GM12878 (cell line): Measurements from ENCODE around the gene DYNLL2. TPM values are rescaled to one million over a fixed set of nuclear protein-coding genes. Genes with fewer than 3 reads are reported as not detected.

ENCODE experiments used
- ATAC-seq: fragments of 200-7000 bp; cut with Tn5 transposase; 3 replicates; pipeline ENCODE4 v1.9.1; 2020; ENCODE audit warnings: mild to moderate bottlenecking, moderate library complexity
- BruUV-seq: library from RNA; stranded (reverse); fragments of 400-500 nt; replicated peaks from 2 replicates; lab custom pipeline; 2021; lab: Mats Ljungman, UMichigan
- CTCF ChIA-PET: fragments of 300-600 bp; sonication (Branson Sonifier 250); formaldehyde crosslinking; extraction: SDS; loops from one replicate; lab custom pipeline; 2021; ENCODE audit warnings: inconsistent platforms; lab: Yijun Ruan, JAX
- POLR2A ChIA-PET: fragments of 350-600 bp; formaldehyde crosslinking; extraction: SDS; loops from one replicate; lab custom pipeline; 2021; ENCODE audit warnings: inconsistent platforms; lab: Charles Lee
- RAD21 ChIA-PET: fragments of 300-600 bp; sonication (Branson Sonifier 250); formaldehyde crosslinking; loops from one replicate; lab custom pipeline; 2023; ENCODE audit warnings: antibody characterized with exemption; ENCODE audit not compliant: unreplicated experiment; lab: Charles Lee
- SMC1A ChIA-PET: fragments of 300-600 bp; sonication (Branson Sonifier 250); formaldehyde crosslinking; loops from one replicate; lab custom pipeline; 2023; ENCODE audit not compliant: unreplicated experiment, uncharacterized antibody; lab: Charles Lee
- DNase-seq: peaks from one replicate; pipeline ENCODE4 v3.0.0-alpha.2; 2011; ENCODE audit warnings: low read depth, low spot score
- FAIRE-seq: peaks from 3 replicates; lab custom pipeline; 2011; peaks lifted over from hg19 to GRCh38; lab: Jason Lieb, UNC
- H2AFZ ChIP-seq: 2 replicates; pipeline ENCODE4 v1.6.0; 2011; ENCODE audit warnings: low read depth, low read length, control low read depth; ENCODE audit not compliant: control insufficient read depth
- H3K27ac ChIP-seq: 2 replicates; pipeline ENCODE4 v1.5.1; 2011; ENCODE audit warnings: control low read depth; ENCODE audit not compliant: control insufficient read depth, insufficient read depth
- H3K27me3 ChIP-seq, 2 experiments: replicated peaks in 1 of 2; 2 replicates each; pipeline versions ENCODE4 v1.6.0 to v1.6.1; 2011; ENCODE audit warnings: low read length in 1 of 2; ENCODE audit not compliant: control insufficient read depth in 2 of 2, insufficient read depth in 2 of 2
- H3K36me3 ChIP-seq, 2 experiments: 2 replicates each; pipeline ENCODE4 v1.5.1; 2011; ENCODE audit warnings: low read length in 1 of 2; ENCODE audit not compliant: control insufficient read depth in 2 of 2, insufficient read depth in 2 of 2
- H3K4me1 ChIP-seq: 2 replicates; pipeline ENCODE4 v1.6.1; 2011; ENCODE audit warnings: mild to moderate bottlenecking, low read length, moderate library complexity, mixed read lengths; ENCODE audit not compliant: control insufficient read depth, insufficient read depth
- H3K4me2 ChIP-seq: 2 replicates; pipeline ENCODE4 v1.6.0; 2011; ENCODE audit warnings: control low read depth; ENCODE audit not compliant: control insufficient read depth, insufficient read depth
- H3K4me3 ChIP-seq: fragments of 200-600 bp; sonication (generic); 2 replicates; pipeline ENCODE4 v1.5.1; 2016
- H3K79me2 ChIP-seq: 2 replicates; pipeline ENCODE4 v1.6.0; 2011; ENCODE audit warnings: low read length; ENCODE audit not compliant: control insufficient read depth, insufficient read depth
- H3K9ac ChIP-seq: 2 replicates; pipeline ENCODE4 v1.8.0; 2011; ENCODE audit warnings: low read length, control low read depth, mixed read lengths; ENCODE audit not compliant: control insufficient read depth, insufficient read depth
- H3K9me3 ChIP-seq: replicated peaks from 3 replicates; pipeline ENCODE4 v1.5.1; 2011; ENCODE audit warnings: mild to moderate bottlenecking, low read length; ENCODE audit not compliant: control insufficient read depth, insufficient read depth
- H4K20me1 ChIP-seq: 2 replicates; pipeline ENCODE4 v1.6.0; 2011; ENCODE audit not compliant: control insufficient read depth, insufficient read depth
- EED ChIP-seq: sonication (generic); IDR thresholded peaks from 2 replicates; pipeline ENCODE4 v1.6.1; 2016; ENCODE audit warnings: antibody characterized with exemption, low read depth
- EZH2 ChIP-seq: IDR thresholded peaks from 2 replicates; pipeline ENCODE4 v1.6.1; 2012; ENCODE audit warnings: low read depth, mild to moderate bottlenecking, control low read depth, inconsistent platforms, low read length, borderline replicate concordance; ENCODE audit not compliant: control insufficient read depth
- FOS ChIP-seq: IDR thresholded peaks from 3 replicates; pipeline ENCODE4 v1.6.1; 2011; ENCODE audit warnings: borderline replicate concordance; ENCODE audit not compliant: insufficient read length; ENCODE audit errors: extremely low read depth
- MLLT1 ChIP-seq: fragments of 450-650 bp; IDR thresholded peaks from 2 replicates; pipeline ENCODE4 v1.6.1; 2016; ENCODE audit warnings: mild to moderate bottlenecking
- MXI1 ChIP-seq: fragments of 150-350 bp; IDR thresholded peaks from 2 replicates; pipeline ENCODE4 v1.6.1; 2011; ENCODE audit warnings: low read depth, mild to moderate bottlenecking, inconsistent platforms, low read length, improper control_type of control experiment
- SUZ12 ChIP-seq: fragments of 200-600 bp; sonication (generic); IDR thresholded peaks from one replicate; pipeline ENCODE4 v1.6.1; 2018; ENCODE audit warnings: antibody characterized with exemption, mild to moderate bottlenecking; ENCODE audit not compliant: unreplicated experiment
- ZNF622 ChIP-seq: fragments of 450-650 bp; IDR thresholded peaks from 2 replicates; pipeline ENCODE4 v1.6.1; 2017; ENCODE audit warnings: mild to moderate bottlenecking, inconsistent platforms
- WGBS: methylation state at CpG from one replicate; pipeline ENCODE4 v1.1.6; 2016; ENCODE audit warnings: low lambda C conversion rate; ENCODE audit not compliant: insufficient replicate concordance, insufficient coverage; ENCODE audit errors: missing lambda C conversion rate; 5-methylcytosine and 5-hydroxymethylcytosine counted together
- in situ Hi-C: fragments of 300-500 bp; cut with MboI; formaldehyde crosslinking; loops from 9 replicates; pipeline ENCODE4 v1.14.3; 2018; ENCODE audit warnings: mixed read lengths
- intact Hi-C: fragments of 100-400 bp; cut with micrococcal nuclease; formaldehyde crosslinking; loops from one replicate; pipeline ENCODE4 v1.14.2; 2022; ENCODE audit not compliant: unreplicated experiment
- polyA plus RNA-seq, 11 experiments: library from polyadenylated mRNA; depleted of rRNA in 4 of 11; unstranded in 6 of 11; stranded (reverse) in 5 of 11; fragments of >200 nt; fragmentation: Nextera tagmentation in 4 of 11; fragmentation: Illumina TruSeq in 1 of 11; extraction: Ambion mirVana in 4 of 11; extraction: Trizol in 1 of 11; gene quantifications; 1 replicate in 1 of 11; 2 replicates in 10 of 11; pipeline versions ENCODE4 v1.2.1 to v1.2.3, GENCODE V29; 2011 to 2016; ENCODE audit warnings: inconsistent platforms in 2 of 11, missing spikeins in 2 of 11, low read depth in 1 of 11
- total RNA-seq, 4 experiments: library from RNA; depleted of rRNA in 3 of 4; stranded (reverse); fragments of >200 nt in 3 of 4; fragmentation: Illumina TruSeq in 1 of 4; extraction: Trizol in 1 of 4; gene quantifications; 2 replicates each; pipeline versions ENCODE4 v1.2.1 to v1.2.3, GENCODE V29; 2013 to 2021

Gene DYNLL2
- total and polyA plus RNA-seq, 10 of the 15 experiments (the other 5 are each of a cell fraction or from before 2014, with no cell fraction given): 0.62 to 19.2 (median 9.1) TPM

- no peak for DNase-seq
- H3K4me2 ChIP-seq: no peak overlapping the region
- no peaks in the 10 kb centered on the region for H3K27me3 ChIP-seq
- CTCF ChIA-PET: no interaction called here
- TF ChIP-seq EZH2: no peak
- no peak for TF ChIP-seq EED
- TF ChIP-seq MXI1: no peak
- no peak for TF ChIP-seq ZNF622
- no peak for TF ChIP-seq MLLT1
- no peak for TF ChIP-seq FOS
- no peak for TF ChIP-seq SUZ12
- TF ChIP-seq, all 136 proteins: peak for 0
- in situ Hi-C loops (no loop called here), intact Hi-C loops (no loop called here)
- Histone ChIP-seq H3K9ac (no peak overlapping the region), H3K9me3 (no peaks in the 10 kb centered on the region), H3K79me2 (peaks cover 3% of the 10 kb centered on the region), H4K20me1 (peaks cover 9% of the 10 kb centered on the region; the same call in 1 of the 2 replicates), H3K4me1 (no peaks in the 10 kb centered on the region), H3K4me3 (no peak overlapping the region), H2AFZ (no peak overlapping the region), H3K27ac (no peak overlapping the region), H3K36me3 (peaks cover 12 to 26% of the 10 kb centered on the region in 2 experiments; a peak in 3 of 4 replicates)
- POLR2A ChIA-PET: no interaction called here
- SMC1A ChIA-PET: interaction anchor here (0.6 to 1.0 kb wide), 2 partner anchors 98 to 360 kb away, joined by 3 read pairs; no protein-coding TSS in a partner anchor
- RAD21 ChIA-PET: interaction anchor here (0.7 kb wide), 1 partner anchor 87 kb away, joined by 3 read pairs; no protein-coding TSS in a partner anchor
- no TSS peak for BruUV-seq
- ATAC-seq: no peak
- FAIRE-seq: no peak
- WGBS: 69% methylated on average over 7 of the region's 7 CpGs
Observed at GRCh38 chr17:58092797-58093385, 9.7 kb downstream of the DYNLL2 start.
